H1 (cell line): ENCODE results near the gene TRIP13. TPM values are rescaled to one million over a fixed set of nuclear protein-coding genes. Genes with fewer than 3 reads are reported as not detected.

Experiments used
- CTCF ChIA-PET: fragments of 300-600 bp; sonication (Branson Sonifier 250); formaldehyde crosslinking; loops from one replicate; lab custom pipeline; 2021; ENCODE audit not compliant: partially characterized antibody; lab: Charles Lee
- POLR2A ChIA-PET: fragments of 300-600 bp; sonication (Branson Sonifier 250); formaldehyde crosslinking; loops from one replicate; lab custom pipeline; 2021; ENCODE audit warnings: inconsistent platforms; ENCODE audit not compliant: partially characterized antibody; lab: Charles Lee
- DNase-seq, 2 experiments: peaks; one replicate each; pipeline versions ENCODE4 v3.0.0 to v3.0.0-alpha.2; 2010 to 2022; ENCODE audit warnings: low spot score in 2 of 2, low read depth in 1 of 2, mixed read lengths in 1 of 2
- FAIRE-seq: peaks from 2 replicates; lab custom pipeline; 2011; peaks lifted over from hg19 to GRCh38; lab: Jason Lieb, UNC
- H2AFZ ChIP-seq: 2 replicates; pipeline ENCODE4 v1.8.1; 2012; ENCODE audit warnings: low read length, inconsistent platforms
- H2AK5ac ChIP-seq: 2 replicates; pipeline ENCODE4 v1.6.1; 2013; ENCODE audit warnings: low read depth, low read length
- H2BK120ac ChIP-seq: replicated peaks from 2 replicates; pipeline ENCODE3; 2013; ENCODE audit warnings: low read depth, low read length, inconsistent platforms
- H2BK12ac ChIP-seq: 2 replicates; pipeline ENCODE4 v1.6.1; 2013; ENCODE audit warnings: low read depth, low read length
- H2BK15ac ChIP-seq: 2 replicates; pipeline ENCODE4 v1.6.1; 2013; ENCODE audit warnings: low read length
- H2BK20ac ChIP-seq: 2 replicates; pipeline ENCODE4 v1.6.1; 2013; ENCODE audit warnings: low read length
- H2BK5ac ChIP-seq: 2 replicates; pipeline ENCODE4 v1.6.1; 2013; ENCODE audit warnings: low read depth, low read length
- H3K14ac ChIP-seq: 2 replicates; pipeline ENCODE4 v1.6.1; 2013; ENCODE audit warnings: inconsistent platforms; ENCODE audit not compliant: insufficient read length
- H3K18ac ChIP-seq: 2 replicates; pipeline ENCODE4 v1.6.1; 2013; ENCODE audit warnings: low read length; ENCODE audit errors: extremely low read depth
- H3K23ac ChIP-seq: 2 replicates; pipeline ENCODE4 v1.6.1; 2013; ENCODE audit warnings: inconsistent platforms; ENCODE audit not compliant: insufficient read length
- H3K23me2 ChIP-seq: 2 replicates; pipeline ENCODE4 v1.6.1; 2013; ENCODE audit warnings: low read depth, low read length
- H3K27ac ChIP-seq: 2 replicates; pipeline ENCODE4 v1.6.1; 2011; ENCODE audit warnings: low read depth, low read length, inconsistent platforms
- H3K27me3 ChIP-seq, 4 experiments: replicated peaks in 1 of 4; 1 replicate in 1 of 4; 2 replicates in 3 of 4; pipeline versions ENCODE4 v1.6.1 to v1.8.1; 2011 to 2013; ENCODE audit warnings: low read length in 3 of 4, mild to moderate bottlenecking in 3 of 4, inconsistent platforms in 2 of 4, mixed read lengths in 2 of 4, moderate library complexity in 1 of 4; ENCODE audit not compliant: control insufficient read depth in 3 of 4, insufficient read depth in 3 of 4; ENCODE audit errors: extremely low read depth in 1 of 4
- H3K36me3 ChIP-seq, 4 experiments: 2 replicates each; pipeline versions ENCODE4 v1.6.1 to v1.8.1; 2011 to 2013; ENCODE audit warnings: mild to moderate bottlenecking in 4 of 4, low read length in 3 of 4, moderate library complexity in 2 of 4, control low read depth in 1 of 4, inconsistent platforms in 1 of 4; ENCODE audit not compliant: insufficient read depth in 4 of 4, control insufficient read depth in 2 of 4
- H3K4ac ChIP-seq: replicated peaks from 2 replicates; pipeline ENCODE3; 2013; ENCODE audit warnings: low read length, low read depth, mixed read lengths, inconsistent platforms; ENCODE audit not compliant: insufficient read length
- H3K4me1 ChIP-seq, 4 experiments: replicated peaks in 1 of 4; 1 replicate in 1 of 4; 2 replicates in 3 of 4; pipeline versions ENCODE4 v1.6.1 to v1.8.1; 2011 to 2013; ENCODE audit warnings: low read length in 3 of 4, inconsistent platforms in 2 of 4, mixed read lengths in 1 of 4; ENCODE audit not compliant: insufficient read depth in 4 of 4, control insufficient read depth in 3 of 4
- H3K4me2 ChIP-seq, 2 experiments: 2 replicates each; pipeline versions ENCODE4 v1.6.1 to v1.8.1; 2011 to 2013; ENCODE audit warnings: low read depth in 2 of 2, low read length in 2 of 2, control low read depth in 1 of 2, inconsistent platforms in 1 of 2, mild to moderate bottlenecking in 1 of 2; ENCODE audit not compliant: insufficient read depth in 1 of 2
- H3K4me3 ChIP-seq, 4 experiments: fragments of 200-600, 300-600 bp in 1 of 4; sonication (generic), shearing (Covaris generic), sonication (Bioruptor Twin) in 1 of 4; 2 replicates each; pipeline versions ENCODE4 v1.5.1 to v1.8.1; 2011 to 2016; ENCODE audit warnings: low read length in 4 of 4, low read depth in 3 of 4, control low read depth in 2 of 4, inconsistent platforms in 2 of 4, mild to moderate bottlenecking in 2 of 4, mixed read lengths in 1 of 4, moderate library complexity in 1 of 4; ENCODE audit not compliant: insufficient read depth in 2 of 4; ENCODE audit errors: extremely low read depth in 1 of 4
- H3K56ac ChIP-seq: replicated peaks from 2 replicates; pipeline ENCODE3; 2013; ENCODE audit warnings: low read depth, mild to moderate bottlenecking, mixed read lengths, low read length, inconsistent platforms; ENCODE audit not compliant: insufficient read length
- H3K79me1 ChIP-seq: 2 replicates; pipeline ENCODE4 v1.6.1; 2013; ENCODE audit warnings: low read depth, low read length, control low read depth
- H3K79me2 ChIP-seq, 2 experiments: 2 replicates each; pipeline versions ENCODE4 v1.6.1 to v1.8.1; 2012 to 2013; ENCODE audit warnings: low read length in 2 of 2, mild to moderate bottlenecking in 2 of 2, inconsistent platforms in 1 of 2; ENCODE audit not compliant: insufficient read depth in 2 of 2, control insufficient read depth in 1 of 2
- H3K9ac ChIP-seq, 4 experiments: replicated peaks in 1 of 4; 1 replicate in 1 of 4; 2 replicates in 3 of 4; pipeline versions ENCODE4 v1.6.1 to v1.8.1; 2011 to 2013; ENCODE audit warnings: low read depth in 3 of 4, low read length in 3 of 4, control low read depth in 2 of 4, mild to moderate bottlenecking in 2 of 4, moderate library complexity in 2 of 4, inconsistent platforms in 1 of 4; ENCODE audit errors: extremely low read depth in 1 of 4
- H3K9me3 ChIP-seq, 2 experiments: 2 replicates each; pipeline versions ENCODE4 v1.6.1 to v1.8.1; 2012 to 2013; ENCODE audit warnings: mild to moderate bottlenecking in 2 of 2, moderate library complexity in 2 of 2, control low read depth in 1 of 2, inconsistent platforms in 1 of 2, low read depth in 1 of 2, low read length in 1 of 2, mixed read lengths in 1 of 2; ENCODE audit not compliant: insufficient read depth in 2 of 2
- H4K20me1 ChIP-seq, 2 experiments: replicated peaks in 1 of 2; 2 replicates each; pipeline versions ENCODE3 to v1.8.1; 2011 to 2013; ENCODE audit warnings: inconsistent platforms in 2 of 2, low read length in 2 of 2, mild to moderate bottlenecking in 1 of 2; ENCODE audit not compliant: insufficient read depth in 2 of 2, control insufficient read depth in 1 of 2
- H4K5ac ChIP-seq: 2 replicates; pipeline ENCODE4 v1.6.1; 2013; ENCODE audit warnings: low read length, low read depth, mixed read lengths, inconsistent platforms; ENCODE audit not compliant: insufficient read length
- H4K8ac ChIP-seq: 2 replicates; pipeline ENCODE4 v1.8.0; 2013; ENCODE audit warnings: mild to moderate bottlenecking, moderate library complexity, low read length, inconsistent platforms; ENCODE audit not compliant: insufficient read depth; ENCODE audit errors: extremely low read depth
- H4K91ac ChIP-seq: replicated peaks from 2 replicates; pipeline ENCODE3; 2013; ENCODE audit warnings: low read length, mixed read lengths, inconsistent platforms; ENCODE audit not compliant: insufficient read length
- ASH2L ChIP-seq: fragments of 200-600, 300-600 bp; sonication (generic); IDR thresholded peaks from one replicate; pipeline ENCODE4 v1.7.1; 2017; ENCODE audit warnings: low read length
- CEBPB ChIP-seq: IDR thresholded peaks from 2 replicates; pipeline ENCODE4 v1.6.1; 2012; ENCODE audit warnings: low read depth, low read length
- CREB1 ChIP-seq: IDR thresholded peaks from 2 replicates; pipeline ENCODE4 v1.6.1; 2012; ENCODE audit warnings: inconsistent platforms
- CTBP2 ChIP-seq: IDR thresholded peaks from 2 replicates; pipeline ENCODE4 v1.7.0; 2011; ENCODE audit warnings: borderline replicate concordance, mild to moderate bottlenecking, moderate library complexity, mixed read lengths, low read length; ENCODE audit not compliant: insufficient read depth, insufficient read length
- CTCF ChIP-seq, 3 experiments: IDR thresholded peaks; 1 replicate in 2 of 3; 2 replicates in 1 of 3; pipeline versions ENCODE4 v1.5.1 to v1.6.1; 2011; ENCODE audit warnings: low read length in 3 of 3, mild to moderate bottlenecking in 3 of 3, inconsistent platforms in 2 of 3, low read depth in 1 of 3, moderate library complexity in 1 of 3; ENCODE audit not compliant: insufficient read depth in 1 of 3; ENCODE audit errors: control extremely low read depth in 1 of 3
- HDAC6 ChIP-seq: IDR thresholded peaks from one replicate; pipeline ENCODE4 v1.7.1; 2012; ENCODE audit warnings: low read depth, mild to moderate bottlenecking, inconsistent platforms, low read length, moderate library complexity
- JUND ChIP-seq: IDR thresholded peaks from 2 replicates; pipeline ENCODE4 v1.6.1; 2011; ENCODE audit warnings: mild to moderate bottlenecking, improper control_type of control experiment, low read length
- MAFK ChIP-seq: IDR thresholded peaks from 2 replicates; pipeline ENCODE4 v1.6.1; 2012; ENCODE audit warnings: low read depth, mild to moderate bottlenecking, improper control_type of control experiment, low read length
- SRF ChIP-seq: IDR thresholded peaks from 2 replicates; pipeline ENCODE4 v1.6.1; 2011; ENCODE audit warnings: mild to moderate bottlenecking, low read depth, low read length, moderate library complexity
- TBP ChIP-seq: IDR thresholded peaks from 2 replicates; pipeline ENCODE4 v1.6.1; 2011; ENCODE audit warnings: low read depth, low read length, improper control_type of control experiment
- YY1 ChIP-seq: IDR thresholded peaks from 2 replicates; pipeline ENCODE4 v1.6.1; 2011; ENCODE audit warnings: low read depth, mild to moderate bottlenecking, low read length
- WGBS, 2 experiments: shearing (Covaris generic) in 1 of 2; methylation state at CpG; one replicate each; pipeline versions ENCODE4 v1.1.6 to v1.1.7; 2013 to 2015; ENCODE audit warnings: low lambda C conversion rate in 2 of 2, mixed read lengths in 2 of 2, inconsistent platforms in 1 of 2, low coverage in 1 of 2, missing lambda C conversion rate in 1 of 2; ENCODE audit not compliant: insufficient replicate concordance in 2 of 2, insufficient coverage in 1 of 2, insufficient read length in 1 of 2; ENCODE audit errors: extremely low coverage in 1 of 2, missing lambda C conversion rate in 1 of 2; 5-methylcytosine and 5-hydroxymethylcytosine counted together
- polyA plus RNA-seq, 7 experiments: library from polyadenylated mRNA; depleted of rRNA in 3 of 7; stranded (reverse) in 5 of 7; unstranded in 2 of 7; fragments of >200 nt in 5 of 7; fragments of 200-250 nt in 2 of 7; gene quantifications; 1 replicate in 5 of 7; 2 replicates in 1 of 7; 4 replicates in 1 of 7; pipeline versions ENCODE4 v1.2.1 to v1.2.3, GENCODE V29; 2011 to 2013; ENCODE audit warnings: missing spikeins in 2 of 7, mixed read lengths in 2 of 7
- total RNA-seq: library from RNA; stranded (reverse); fragmentation: NEBNext Ultra II Directional; extraction: Animal tissue kit (Norgen Biotek cat#: 25700); gene quantifications from 2 replicates; pipeline ENCODE4 v1.2.1, GENCODE V29; 2021

TRIP13 gene
- total and polyA plus RNA-seq, 2 of the 8 experiments (the other 6 are each of a cell fraction or from before 2014, with no cell fraction given), result 20.0 to 39.2 TPM

GRCh38 chr5:889075-889710 lies 3.5 kb upstream of the TRIP13 start:
- POLR2A ChIA-PET, result interaction anchor here (1.1 to 8.8 kb wide), 2 partner anchors 8 to 25 kb away, joined by 5 to 46 read pairs; no protein-coding TSS in a partner anchor
- DNase-seq, result no peak
- no peak overlapping the region for H4K8ac ChIP-seq
- H3K4ac ChIP-seq, result no peak overlapping the region
- peaks cover 11% of the 10 kb centered on the region for H3K23me2 ChIP-seq
- no peak overlapping the region for H3K14ac ChIP-seq
- H2AFZ ChIP-seq, result no peak overlapping the region
- no peak overlapping the region for H3K4me2 ChIP-seq
- no peak overlapping the region for H2BK5ac ChIP-seq
- H4K5ac ChIP-seq, result no peak overlapping the region
- H3K9me3 ChIP-seq, result no peaks in the 10 kb centered on the region
- H3K79me1 ChIP-seq, result peaks cover 18% of the 10 kb centered on the region
- no peak overlapping the region for H2BK120ac ChIP-seq
- H3K79me2 ChIP-seq, result peaks cover 12 to 67% of the 10 kb centered on the region in 2 experiments
- FAIRE-seq, result no peak
- no peak overlapping the region for H3K18ac ChIP-seq
- no peak overlapping the region for H3K56ac ChIP-seq
- no peak overlapping the region for H2BK20ac ChIP-seq
- H3K23ac ChIP-seq, result no peak overlapping the region
- H2BK12ac ChIP-seq, result no peak overlapping the region
- H4K91ac ChIP-seq, result no peak overlapping the region
- 94% methylated on average over 15 of the region's 15 CpGs; no CpG with 5 or more reads in 1 of the 2 experiments for WGBS, 2 experiments
- no peak for TF ChIP-seq JUND
- no peak for TF ChIP-seq ASH2L
- TF ChIP-seq YY1, result no peak
- TF ChIP-seq HDAC6, result no peak
- TF ChIP-seq CTCF (IDR thresholded peaks at IDR 0.05; ENCODE audit: control extremely low read depth in 1 of 3, insufficient read depth in 1 of 3, low read depth in 1 of 3, low read length in 3 of 3), result no peak
- TF ChIP-seq TBP, result no peak
- no peak for TF ChIP-seq SRF
- no peak for TF ChIP-seq CTBP2
- no peak for TF ChIP-seq MAFK
- TF ChIP-seq CEBPB, result no peak
- no peak for TF ChIP-seq CREB1
- H3K4me1 ChIP-seq, result peaks cover 0 to 13% (median 7%) of the 10 kb centered on the region in 4 experiments; a peak in 6 of 7 replicates
- peaks cover 20 to 26% of the 10 kb centered on the region in 2 experiments for H4K20me1 ChIP-seq
- no peak overlapping the region for H3K4me3 ChIP-seq
- no peak overlapping the region for H3K27ac ChIP-seq
- H3K9ac ChIP-seq, result no peak overlapping the region
- H2BK15ac ChIP-seq, result no peak overlapping the region
- CTCF ChIA-PET, result interaction anchor here (1.3 to 6.9 kb wide), 2 partner anchors 13 to 34 kb away, joined by 4 to 38 read pairs; no protein-coding TSS in a partner anchor
- H2AK5ac ChIP-seq, result no peak overlapping the region
- no peaks in the 10 kb centered on the region for H3K27me3 ChIP-seq
- H3K36me3 ChIP-seq, result peaks cover 35 to 68% (median 64%) of the 10 kb centered on the region in 4 experiments
